Retinal pigment epithelial cell (primary cell): ENCODE measurements around the gene TMBIM4.
A peak's percentile ranks its signal among the peaks of the same experiment; 100 is the strongest.

Experiments
- DNase-seq: peaks from one replicate; pipeline ENCODE4 v3.0.0-alpha.2; 2010; ENCODE audit warnings: low read depth
- H3K4me3 ChIP-seq: 2 replicates; pipeline ENCODE4 v1.5.1; 2011; ENCODE audit warnings: mild to moderate bottlenecking, low read length, control low read depth, moderate library complexity
- CTCF ChIP-seq: conservative IDR thresholded peaks from 2 replicates; pipeline ENCODE4 v1.5.1; 2011; ENCODE audit warnings: low read depth, low read length, control low read depth, inconsistent platforms

Gene TMBIM4

GRCh38 chr12:66111605-66112004, 58.2 kb downstream of the TMBIM4 start:
- no peak for DNase-seq
- no peak for TF ChIP-seq CTCF

GRCh38 chr12:66109056-66109455, 60.7 kb downstream of the TMBIM4 start:
- no peak for TF ChIP-seq CTCF
- no peak for DNase-seq
- no peak overlapping the region for H3K4me3 ChIP-seq

More at GRCh38 chr12:66111605-66112004, 58.2 kb downstream of the TMBIM4 start:
- no peak overlapping the region for H3K4me3 ChIP-seq

GRCh38 chr12:66108386-66108785, 61.4 kb downstream of the TMBIM4 start:
- no peak overlapping the region for H3K4me3 ChIP-seq
- no peak for TF ChIP-seq CTCF
- DNase-seq = no peak

GRCh38 chr12:66107451-66107915, 62.3 kb downstream of the TMBIM4 start:
- peak; percentile 46 for DNase-seq
- peak; percentile 76 for TF ChIP-seq CTCF

GRCh38 chr12:66103016-66103913, 66.5 kb downstream of the TMBIM4 start:
- H3K4me3 ChIP-seq = no peak overlapping the region
- DNase-seq = no peak
- peak; percentile 23 for TF ChIP-seq CTCF

More at GRCh38 chr12:66107451-66107915, 62.3 kb downstream of the TMBIM4 start:
- H3K4me3 ChIP-seq = no peak overlapping the region

- H3K4me3 ChIP-seq = no peak overlapping the region
- DNase-seq = no peak
- no peak for TF ChIP-seq CTCF
Observed at GRCh38 chr12:66092559-66093269, 77.1 kb downstream of the TMBIM4 start.
